Hematopoietic multipotent progenitor cell treated with erythropoietin and hydrocortisone succinate and interleukin-3 and kit ligand, for 8 days (in vitro differentiated cells): Measurements from ENCODE around the gene KCNF1.

Experiments
- DNase-seq: peaks from one replicate; pipeline ENCODE4 v3.0.0-alpha.2; 2015

KCNF1 gene

GRCh38 chr2:10921525-10921924 lies 9.8 kb downstream of the KCNF1 start:
- no peak for DNase-seq

- DNase-seq: no peak
Measured at GRCh38 chr2:10922307-10923007, 10.7 kb downstream of the KCNF1 start.

- DNase-seq: no peak
Measured at GRCh38 chr2:10923008-10923375, 11.3 kb downstream of the KCNF1 start.

GRCh38 chr2:10923965-10924364 lies 12.2 kb downstream of the KCNF1 start:
- no peak for DNase-seq

- DNase-seq: no peak
Measured at GRCh38 chr2:10924441-10924840, 12.7 kb downstream of the KCNF1 start.

GRCh38 chr2:10924859-10925258 lies 13.1 kb downstream of the KCNF1 start:
- DNase-seq: no peak

GRCh38 chr2:10926191-10926820 lies 14.6 kb downstream of the KCNF1 start:
- DNase-seq: no peak

GRCh38 chr2:10930721-10931516 lies 19.2 kb downstream of the KCNF1 start:
- no peak for DNase-seq

GRCh38 chr2:10931710-10932255 lies 20.0 kb downstream of the KCNF1 start:
- no peak for DNase-seq

- no peak for DNase-seq
Measured at GRCh38 chr2:10932345-10933151, 20.8 kb downstream of the KCNF1 start.

GRCh38 chr2:10933700-10934225 lies 22.0 kb downstream of the KCNF1 start:
- no peak for DNase-seq

- no peak for DNase-seq
Measured at GRCh38 chr2:10934308-10934978, 22.7 kb downstream of the KCNF1 start.

- DNase-seq: no peak
Measured at GRCh38 chr2:10934979-10935350, 23.2 kb downstream of the KCNF1 start.

GRCh38 chr2:10935366-10935918 lies 23.7 kb downstream of the KCNF1 start:
- no peak for DNase-seq

- DNase-seq: no peak
Measured at GRCh38 chr2:10935953-10936942, 24.5 kb downstream of the KCNF1 start.

- no peak for DNase-seq
Measured at GRCh38 chr2:10939058-10939457, 27.3 kb downstream of the KCNF1 start.

GRCh38 chr2:10940596-10940995 lies 28.9 kb downstream of the KCNF1 start:
- DNase-seq: no peak

GRCh38 chr2:10941383-10941782 lies 29.6 kb downstream of the KCNF1 start:
- no peak for DNase-seq

GRCh38 chr2:10944799-10945198 lies 33.1 kb downstream of the KCNF1 start:
- DNase-seq: no peak

GRCh38 chr2:10946394-10946793 lies 34.7 kb downstream of the KCNF1 start:
- DNase-seq: no peak
